ENCODE data around the gene ATOH7. TPM values are rescaled to one million over a fixed set of nuclear protein-coding genes. Genes with fewer than 3 reads are reported as not detected.
"Not testable (repeated sequence)": the region's sequence is repeated elsewhere in the genome, so short reads cannot be mapped to it uniquely, and the experiment has no call there.

ATOH7 gene
- total RNA-seq, 1 experiment from 2014 or later: not detected

- Histone ChIP-seq H3F3A (ENCODE audit: insufficient read depth, low read depth) (no peaks in the 10 kb centered on the region), H4K20me1 (ENCODE audit: insufficient read depth) (no peaks in the 10 kb centered on the region), H3K4me2 (no peak overlapping the region), H3K79me2 (ENCODE audit: low read depth) (no peaks in the 10 kb centered on the region), H3K36me3 (ENCODE audit: low read depth) (no peaks in the 10 kb centered on the region), H3K27me3 (ENCODE audit: insufficient read depth, low read depth) (no peaks in the 10 kb centered on the region), H3K4me1 (replicated peaks; ENCODE audit: insufficient read depth) (no peaks in the 10 kb centered on the region), H3K9me2 (ENCODE audit: insufficient read depth) (no peaks in the 10 kb centered on the region), H2AFZ (no peak overlapping the region), H3K4me3 (no peak overlapping the region), H3K27ac (no peak overlapping the region), H3K9me3 (ENCODE audit: insufficient read depth, low read depth) (no peaks in the 10 kb centered on the region)
- ChIA-PET CTCF (no interaction called here), POLR2A (ENCODE audit: unreplicated experiment) (no interaction called here)
- intact Hi-C loops (cut with micrococcal nuclease; ENCODE audit: unreplicated experiment): no loop called here
- no TSS peak for BruUV-seq (replicated peaks)
- no peak for DNase-seq
- TF ChIP-seq CTCF (conservative IDR thresholded peaks at IDR 0.05) (no peak), EZH2 (IDR thresholded peaks at IDR 0.05; ENCODE audit: low read depth) (no peak)
These were observed 17.4 kb upstream of the ATOH7 start for GRCh38 chr10:68249297-68249696.

- Histone ChIP-seq H3K4me1 (replicated peaks; ENCODE audit: insufficient read depth) (no peaks in the 10 kb centered on the region), H3K9me3 (ENCODE audit: insufficient read depth, low read depth) (no peaks in the 10 kb centered on the region), H3K36me3 (ENCODE audit: low read depth) (no peaks in the 10 kb centered on the region), H3K27ac (no peak overlapping the region), H3K27me3 (ENCODE audit: insufficient read depth, low read depth) (no peaks in the 10 kb centered on the region), H3K4me2 (no peak overlapping the region), H3K79me2 (ENCODE audit: low read depth) (no peaks in the 10 kb centered on the region), H2AFZ (no peak overlapping the region), H4K20me1 (ENCODE audit: insufficient read depth) (no peaks in the 10 kb centered on the region), H3K4me3 (no peak overlapping the region), H3K9me2 (ENCODE audit: insufficient read depth) (no peaks in the 10 kb centered on the region), H3F3A (ENCODE audit: insufficient read depth, low read depth) (no peaks in the 10 kb centered on the region)
- BruUV-seq (replicated peaks): no TSS peak
- DNase-seq: no peak
- intact Hi-C loops (cut with micrococcal nuclease; ENCODE audit: unreplicated experiment): no loop called here
- ChIA-PET CTCF (no interaction called here), POLR2A (ENCODE audit: unreplicated experiment) (no interaction called here)
- no peak for TF ChIP-seq CTCF (conservative IDR thresholded peaks at IDR 0.05)
- TF ChIP-seq EZH2 (IDR thresholded peaks at IDR 0.05; ENCODE audit: low read depth): no peak
These were observed 16.0 kb upstream of the ATOH7 start for GRCh38 chr10:68247931-68248330.

- H3F3A ChIP-seq (ENCODE audit: insufficient read depth, low read depth); intact Hi-C loops (cut with micrococcal nuclease; ENCODE audit: unreplicated experiment); BruUV-seq (replicated peaks); H3K27me3 ChIP-seq (ENCODE audit: insufficient read depth, low read depth); H3K79me2 ChIP-seq (ENCODE audit: low read depth); DNase-seq; H3K9me2 ChIP-seq (ENCODE audit: insufficient read depth); H3K9me3 ChIP-seq (ENCODE audit: insufficient read depth, low read depth); H3K27ac ChIP-seq; H3K4me1 ChIP-seq (replicated peaks; ENCODE audit: insufficient read depth); H2AFZ ChIP-seq; H3K36me3 ChIP-seq (ENCODE audit: low read depth); H4K20me1 ChIP-seq (ENCODE audit: insufficient read depth); H3K4me2 ChIP-seq; H3K4me3 ChIP-seq: not testable (repeated sequence)
- ChIA-PET POLR2A (ENCODE audit: unreplicated experiment) (interaction anchor here (0.6 kb wide), 1 partner anchor 80 kb away, joined by 5 read pairs; no protein-coding TSS in a partner anchor), CTCF (interaction anchor here (0.5 kb wide), 1 partner anchor 36 kb away, joined by 5 read pairs; no protein-coding TSS in a partner anchor)
These were observed 14.5 kb upstream of the ATOH7 start for GRCh38 chr10:68246397-68246796.

GRCh38 chr10:68242051-68242450 is 10.1 kb upstream of the ATOH7 start:
- Histone ChIP-seq H4K20me1 (ENCODE audit: insufficient read depth) (no peaks in the 10 kb centered on the region), H3K27me3 (ENCODE audit: insufficient read depth, low read depth) (no peaks in the 10 kb centered on the region), H3K4me2 (no peak overlapping the region), H3F3A (ENCODE audit: insufficient read depth, low read depth) (no peaks in the 10 kb centered on the region), H3K36me3 (ENCODE audit: low read depth) (no peaks in the 10 kb centered on the region), H3K27ac (no peak overlapping the region), H3K4me3 (no peak overlapping the region), H3K9me3 (ENCODE audit: insufficient read depth, low read depth) (no peaks in the 10 kb centered on the region), H2AFZ (no peak overlapping the region), H3K4me1 (replicated peaks; ENCODE audit: insufficient read depth) (no peaks in the 10 kb centered on the region), H3K79me2 (ENCODE audit: low read depth) (no peaks in the 10 kb centered on the region), H3K9me2 (ENCODE audit: insufficient read depth) (no peaks in the 10 kb centered on the region)
- POLR2A ChIA-PET (ENCODE audit: unreplicated experiment): no interaction called here
- no peak for TF ChIP-seq EZH2 (IDR thresholded peaks at IDR 0.05; ENCODE audit: low read depth)
- TF ChIP-seq CTCF (conservative IDR thresholded peaks at IDR 0.05): no peak
- no TSS peak for BruUV-seq (replicated peaks)
- intact Hi-C loops (cut with micrococcal nuclease; ENCODE audit: unreplicated experiment): no loop called here
- CTCF ChIA-PET: no interaction called here
- DNase-seq: no peak

Measured in PC-9 (cell line).